Activated T-helper 1 cell treated with anti-CD3 and anti-CD28 coated beads, Interleukin-2, amount 50 U/mL, for 16 hours (primary cell): Measurements from ENCODE around the gene ZBTB40.

Experiments
- DNase-seq, 2 donors: peaks; one replicate each; pipeline ENCODE4 v3.0.0-alpha.2; 2020; ENCODE audit warnings: low read depth in 1 of 2, low spot score in 1 of 2

The ZBTB40 gene

DNA sequence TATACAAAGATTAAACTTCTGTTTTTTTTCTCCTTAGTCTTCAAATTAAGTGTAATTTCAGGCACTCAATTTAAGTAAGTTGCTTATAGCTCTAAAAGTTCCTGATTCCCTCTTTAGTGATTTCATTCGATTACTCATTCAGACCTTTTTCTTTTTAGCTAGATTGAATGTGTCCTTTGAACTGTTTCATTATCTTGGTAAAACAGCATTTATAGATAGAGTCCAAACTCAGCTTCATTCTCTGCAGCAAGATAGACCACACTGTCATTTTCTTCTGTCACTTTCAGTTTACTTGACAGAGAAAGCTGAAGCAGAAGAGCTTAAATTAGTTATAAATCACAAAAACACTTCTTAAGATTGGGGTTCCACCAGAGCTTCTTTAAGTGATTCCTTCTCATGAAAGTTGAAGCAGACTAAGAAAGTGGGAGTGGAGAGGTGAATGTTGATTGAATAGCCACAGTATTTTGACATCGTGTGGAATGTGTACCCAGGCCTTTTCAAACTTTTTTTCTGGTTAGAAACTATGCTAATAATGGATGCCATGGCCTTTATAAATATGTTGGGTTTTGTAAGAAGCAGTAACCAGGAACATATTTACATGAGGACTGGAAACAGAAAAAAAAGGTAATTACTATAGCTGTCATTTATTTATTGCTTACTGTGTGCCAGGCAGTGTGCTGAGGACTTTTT is 52.2 kb downstream of the ZBTB40 start:
- no peak for DNase-seq

DNA sequence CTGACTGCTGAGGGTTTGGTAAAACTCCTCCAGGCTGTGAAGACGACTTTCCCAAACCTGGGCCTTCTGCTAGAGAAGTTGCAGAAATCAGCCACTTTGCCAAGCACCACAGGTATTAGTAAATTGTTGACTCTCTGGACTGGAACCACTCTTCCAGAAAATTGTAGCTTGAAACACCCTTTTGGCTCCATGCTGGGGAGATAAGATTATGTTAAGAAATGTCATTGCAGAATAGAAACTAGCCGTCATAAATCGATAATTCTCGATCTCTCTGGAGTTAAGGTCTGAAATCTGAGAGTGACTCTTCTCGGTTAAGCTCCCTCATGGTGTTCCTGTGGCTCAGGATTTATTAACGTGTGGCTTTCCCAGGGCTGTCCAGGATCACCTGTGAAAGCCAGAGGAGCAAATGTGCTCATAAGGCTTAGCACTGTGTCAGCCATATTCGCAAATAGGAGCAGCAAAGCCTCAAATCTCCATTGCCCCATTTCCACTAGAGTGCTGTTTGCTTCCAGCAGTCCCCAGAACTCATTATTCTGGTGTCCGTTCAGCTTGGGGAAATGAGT is 54.6 kb downstream of the ZBTB40 start:
- no peak for DNase-seq

DNA sequence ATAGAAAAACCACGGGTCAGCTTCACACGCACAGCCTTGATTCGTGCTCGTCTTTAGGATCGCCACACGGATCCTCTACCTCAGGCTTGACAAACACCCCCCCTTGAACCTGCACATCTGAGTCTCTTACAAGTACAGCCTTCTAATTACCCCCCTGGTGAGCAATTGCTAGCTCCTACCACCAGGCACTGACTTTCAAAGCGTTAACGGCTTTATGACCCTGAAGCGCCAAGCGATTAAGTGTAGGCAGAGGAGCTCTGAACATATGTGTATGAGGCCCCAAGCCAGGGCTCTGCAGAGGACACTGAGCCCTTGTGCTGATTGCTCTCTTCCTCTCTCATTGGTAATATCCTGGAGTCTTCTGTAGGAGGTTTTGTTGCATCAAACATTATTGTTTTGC is 55.9 kb downstream of the ZBTB40 start:
- no peak for DNase-seq

DNA sequence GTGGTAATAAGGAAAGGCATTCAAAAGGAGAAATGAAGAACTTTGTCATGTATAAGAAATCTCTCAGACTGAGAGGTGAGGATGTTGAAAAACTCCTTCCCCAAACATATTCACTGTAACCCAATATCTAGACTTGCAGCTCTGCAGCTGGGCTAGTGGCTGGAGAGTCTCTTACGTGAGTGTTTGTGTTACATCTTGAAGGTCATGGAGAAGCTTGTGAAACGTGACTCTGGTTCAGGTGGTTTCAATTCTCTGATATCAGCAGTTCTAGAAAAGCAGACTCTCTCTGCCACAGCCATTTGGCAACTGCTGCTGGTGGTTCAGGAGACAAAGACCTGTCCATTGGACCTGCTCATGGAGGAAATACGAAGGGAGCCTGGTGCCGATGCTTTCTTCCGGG is 56.7 kb downstream of the ZBTB40 start:
- no peak for DNase-seq

DNA sequence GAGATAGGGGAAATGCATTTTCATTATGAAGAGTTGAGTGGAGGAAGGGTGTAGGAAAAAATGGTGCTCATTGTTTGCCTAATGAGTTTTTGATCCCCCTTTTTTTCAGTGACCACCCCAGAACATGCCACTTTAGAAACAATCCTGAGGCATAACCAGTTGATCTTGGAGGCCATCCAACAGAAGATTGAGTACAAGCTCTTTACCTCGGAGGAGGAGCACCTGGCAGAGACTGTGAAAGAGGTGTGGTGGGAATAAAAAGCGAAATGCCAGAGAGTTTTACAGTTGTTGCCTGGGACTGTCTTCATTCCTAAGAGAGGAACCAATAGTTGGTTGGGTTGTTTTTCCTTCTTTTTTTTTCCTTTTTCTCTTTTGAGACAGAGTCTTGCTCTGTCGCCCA is 57.3 kb downstream of the ZBTB40 start:
- DNase-seq = no peak

DNA sequence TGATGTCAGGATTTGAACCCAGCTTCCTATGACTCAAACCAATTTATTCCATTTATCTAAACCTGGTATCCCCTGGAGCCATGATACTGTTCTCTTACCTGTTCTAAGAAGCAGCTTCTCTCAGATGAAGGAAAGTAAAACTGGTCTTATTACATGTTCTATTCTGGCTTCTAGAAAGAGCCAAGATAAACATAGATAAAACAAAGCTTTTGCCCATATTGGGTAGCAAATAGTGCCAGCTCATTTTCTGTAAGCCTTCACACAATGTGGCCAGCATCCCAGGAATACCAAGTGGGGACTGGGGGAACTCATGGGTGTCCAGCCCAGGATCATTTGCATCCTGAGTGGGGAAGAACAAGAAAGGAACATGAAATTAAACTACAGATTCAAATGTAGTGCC is 58.2 kb downstream of the ZBTB40 start:
- DNase-seq = no peak

DNA sequence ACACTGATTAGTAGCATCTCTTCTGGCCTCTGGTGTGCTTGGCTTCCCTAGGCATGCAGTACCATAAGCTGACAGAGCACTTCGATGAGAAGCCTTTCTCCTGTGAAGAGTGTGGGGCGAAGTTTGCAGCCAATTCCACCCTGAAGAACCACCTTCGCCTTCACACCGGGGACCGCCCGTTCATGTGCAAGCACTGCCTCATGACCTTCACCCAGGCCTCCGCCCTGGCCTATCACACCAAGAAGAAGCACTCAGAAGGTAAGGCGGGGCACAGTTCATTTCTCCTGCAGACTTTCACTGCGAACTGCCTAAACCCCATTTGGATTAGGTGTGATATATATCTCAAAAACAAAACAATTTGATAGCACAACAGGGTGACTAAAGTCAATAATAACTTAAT is 61.2 kb downstream of the ZBTB40 start:
- DNase-seq = no peak

DNA sequence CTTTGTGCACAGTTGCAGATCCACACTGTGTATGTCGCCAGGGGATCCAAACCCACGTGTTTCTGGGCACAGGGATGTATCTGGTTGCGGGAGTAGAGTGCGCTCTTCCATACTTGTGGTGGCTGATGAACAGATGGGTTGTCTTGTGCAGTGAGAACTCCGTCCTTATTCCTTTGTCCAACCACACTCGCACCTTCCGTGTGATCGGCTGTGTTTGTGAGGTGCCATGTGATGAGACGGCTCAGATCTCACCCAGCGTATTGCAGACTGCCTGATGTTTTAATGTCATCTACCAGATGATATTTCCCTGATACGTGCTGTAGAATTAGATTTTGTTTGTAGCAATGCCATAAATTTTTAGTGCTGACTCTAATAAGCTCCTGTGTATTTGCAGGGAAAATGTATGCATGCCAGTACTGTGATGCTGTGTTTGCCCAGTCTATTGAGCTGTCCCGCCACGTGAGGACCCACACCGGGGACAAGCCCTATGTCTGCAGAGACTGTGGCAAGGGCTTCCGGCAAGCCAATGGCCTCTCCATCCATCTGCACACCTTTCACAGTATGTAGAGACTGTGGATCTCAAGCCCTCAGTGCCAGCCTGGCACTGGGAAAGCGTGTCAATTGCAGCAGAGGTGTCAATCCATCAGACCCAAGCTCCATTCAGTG is 65.4 kb downstream of the ZBTB40 start:
- DNase-seq = no peak

DNA sequence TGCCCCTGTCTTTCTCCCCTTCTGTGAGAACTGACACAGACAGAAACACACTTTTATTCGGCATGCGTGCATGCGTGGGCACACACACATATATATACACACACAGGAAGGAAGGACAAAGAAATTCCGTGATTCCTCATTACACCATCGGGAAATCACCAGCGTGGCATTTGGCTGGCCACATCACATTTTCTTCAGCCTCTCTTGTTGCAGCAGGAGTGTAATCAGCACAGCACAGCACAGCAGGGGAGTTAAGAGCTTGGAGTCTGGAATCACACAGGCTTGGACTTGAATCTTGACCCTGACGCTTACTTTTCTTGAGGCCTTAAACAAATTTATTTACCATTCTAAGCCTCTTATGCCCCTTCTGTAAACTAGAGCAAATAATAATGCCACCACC is 66.3 kb downstream of the ZBTB40 start:
- no peak for DNase-seq

DNA sequence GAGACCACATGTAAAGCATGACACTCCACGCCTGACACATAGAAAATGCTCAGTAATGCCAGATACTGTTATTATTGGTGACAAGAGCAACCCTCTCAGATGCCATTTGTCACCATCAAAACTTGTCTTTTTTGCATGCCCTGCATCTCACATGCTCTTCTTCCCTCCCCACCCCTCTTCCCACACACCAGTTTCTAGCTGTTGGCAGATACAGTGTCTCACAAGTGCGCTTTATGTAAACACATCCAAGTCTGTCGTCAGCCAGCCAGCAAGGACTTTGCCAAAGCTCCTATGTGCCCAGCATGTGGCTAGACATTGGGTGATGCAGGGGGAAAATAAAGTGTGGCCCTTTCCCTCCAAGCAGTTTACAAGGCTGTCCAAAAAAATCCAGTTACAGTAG is 66.7 kb downstream of the ZBTB40 start:
- DNase-seq = no peak

DNA sequence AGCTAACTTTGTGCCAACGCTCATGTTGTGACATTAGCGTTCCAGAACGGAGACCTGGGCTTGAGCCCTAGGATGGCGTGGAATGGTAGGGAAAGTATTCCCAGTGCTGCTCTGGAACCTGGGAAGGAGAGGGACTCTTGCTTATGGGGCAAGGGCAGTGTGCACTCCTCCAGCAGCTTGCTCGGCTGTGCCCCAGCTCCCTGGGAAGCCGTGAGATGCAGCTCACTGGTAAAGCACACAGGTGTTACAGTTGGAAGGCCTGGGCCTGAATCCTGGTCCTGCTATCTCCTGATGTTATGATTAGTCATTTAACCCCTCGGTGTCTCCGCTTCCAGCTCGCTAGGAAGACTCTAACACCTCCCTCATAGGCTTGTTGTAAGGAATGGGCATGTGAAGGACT is 69.2 kb downstream of the ZBTB40 start:
- DNase-seq = no peak

DNA sequence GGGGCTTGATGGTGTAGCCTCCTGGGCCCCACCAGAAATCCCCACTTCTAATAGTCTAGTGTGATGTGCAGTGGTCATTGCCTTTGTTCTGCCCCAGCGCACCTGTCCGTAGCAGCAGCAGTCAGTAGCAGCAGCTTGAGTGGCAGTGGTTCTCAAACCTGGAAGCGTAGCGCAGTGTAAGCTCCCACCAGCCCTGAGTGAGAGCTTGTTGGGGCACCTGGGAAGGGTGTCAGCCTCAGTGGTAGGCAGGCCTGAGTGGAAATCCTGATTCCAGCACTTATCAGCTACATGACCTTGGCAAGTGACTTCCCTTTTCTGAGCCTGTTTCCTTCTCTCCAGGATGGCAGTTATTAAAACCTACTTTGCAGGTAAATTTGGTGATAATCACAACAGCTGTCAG is 70.0 kb downstream of the ZBTB40 start:
- no peak for DNase-seq

DNA sequence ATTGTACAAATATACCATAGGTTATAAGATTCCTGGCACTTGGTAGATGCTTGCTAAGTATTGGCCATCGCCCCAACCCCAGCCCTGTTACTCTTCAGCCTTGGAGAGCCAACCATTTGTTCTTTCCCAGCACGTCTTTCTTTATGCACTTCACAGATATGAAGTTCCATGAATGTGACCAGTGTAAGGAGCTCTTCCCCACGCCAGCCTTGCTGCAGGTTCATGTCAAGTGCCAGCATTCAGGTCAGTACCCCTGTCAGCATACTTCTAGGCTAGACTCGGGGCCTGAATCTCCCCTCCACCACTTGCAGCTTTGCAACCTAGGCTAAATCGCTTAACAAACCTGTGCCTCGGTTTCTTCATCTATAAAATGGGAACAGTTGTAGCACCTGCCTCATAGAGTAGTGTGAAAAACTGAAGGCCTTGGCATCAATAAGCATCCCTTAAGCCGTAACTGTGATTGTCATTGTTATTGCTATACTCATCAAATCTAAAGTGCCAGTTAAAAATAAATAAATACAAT is 70.6 kb downstream of the ZBTB40 start:
- no peak for DNase-seq

DNA sequence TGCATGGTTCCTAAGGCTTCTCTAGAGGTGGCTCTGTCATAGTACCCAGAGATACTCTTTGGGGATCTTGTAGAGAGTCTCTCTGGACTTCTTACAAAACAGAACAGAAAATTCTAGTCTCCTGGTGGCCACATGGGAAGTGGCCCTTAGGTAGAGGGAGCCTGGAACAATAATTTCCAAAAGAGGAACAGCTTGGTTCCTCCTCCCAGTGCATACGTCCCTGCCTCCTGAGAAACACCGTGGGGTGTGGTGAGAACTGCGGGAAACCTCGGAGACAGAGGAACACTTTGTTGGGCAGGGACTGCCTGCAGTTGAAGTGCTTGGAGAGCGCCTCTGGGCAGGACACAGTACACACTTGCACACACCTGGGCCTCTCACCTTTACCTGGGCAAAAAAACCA is 72.8 kb downstream of the ZBTB40 start:
- no peak for DNase-seq

DNA sequence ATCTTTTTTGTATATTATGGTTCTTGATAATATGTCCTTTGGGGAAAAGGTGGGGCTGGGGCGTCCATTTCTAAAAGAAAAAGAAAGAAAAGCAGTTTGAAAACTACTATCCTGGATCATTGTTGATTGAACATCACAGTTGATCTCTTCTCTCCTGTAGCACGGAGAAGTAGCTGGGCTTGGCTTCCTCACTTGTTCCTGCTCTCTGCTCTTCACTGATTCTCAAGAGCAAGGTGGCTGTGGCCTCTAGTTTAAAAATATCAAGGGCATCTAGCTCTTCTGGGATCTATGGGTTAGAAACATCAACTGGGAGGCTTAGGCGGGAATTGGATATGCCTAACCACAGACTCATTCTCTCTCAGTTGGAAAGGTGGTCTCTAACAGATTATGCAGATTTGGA is 73.6 kb downstream of the ZBTB40 start:
- no peak for DNase-seq

DNA sequence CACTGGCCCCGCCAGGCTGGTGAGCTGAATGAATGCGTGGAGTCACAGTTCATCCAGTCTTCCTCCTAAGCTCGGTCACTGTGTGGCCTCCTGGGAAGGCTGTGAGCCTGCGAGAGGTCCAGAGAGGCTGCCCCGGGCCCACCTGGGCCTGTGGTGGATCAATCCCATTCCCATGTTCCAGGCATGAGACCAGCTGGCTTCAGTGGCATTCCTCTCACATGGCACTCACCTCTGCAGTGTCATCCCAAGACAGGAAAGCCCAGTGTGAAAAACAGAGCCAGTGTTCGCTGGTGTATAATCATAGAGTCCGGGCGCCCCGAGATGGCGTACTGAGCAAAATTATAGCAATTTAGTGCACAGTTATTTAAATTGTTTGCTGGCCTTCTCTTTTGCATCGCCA is 74.0 kb downstream of the ZBTB40 start:
- DNase-seq = no peak

DNA sequence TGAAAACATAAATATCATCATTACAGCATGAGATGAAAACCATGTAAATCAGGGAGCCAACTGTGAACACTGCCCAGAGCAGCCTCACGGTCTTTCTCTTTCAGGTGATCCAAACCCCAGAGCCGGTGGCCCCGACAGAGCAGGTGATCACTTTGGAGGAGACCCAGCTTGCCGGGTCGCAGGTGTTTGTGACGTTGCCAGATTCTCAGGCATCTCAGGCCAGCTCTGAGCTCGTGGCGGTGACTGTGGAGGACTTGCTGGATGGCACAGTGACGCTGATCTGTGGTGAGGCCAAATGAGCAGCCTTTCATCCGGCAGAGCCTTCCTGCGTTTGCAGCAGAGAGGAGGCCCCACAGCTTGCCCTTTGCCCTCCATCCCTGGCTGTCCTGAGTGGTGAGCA is 74.4 kb downstream of the ZBTB40 start:
- DNase-seq = no peak

DNA sequence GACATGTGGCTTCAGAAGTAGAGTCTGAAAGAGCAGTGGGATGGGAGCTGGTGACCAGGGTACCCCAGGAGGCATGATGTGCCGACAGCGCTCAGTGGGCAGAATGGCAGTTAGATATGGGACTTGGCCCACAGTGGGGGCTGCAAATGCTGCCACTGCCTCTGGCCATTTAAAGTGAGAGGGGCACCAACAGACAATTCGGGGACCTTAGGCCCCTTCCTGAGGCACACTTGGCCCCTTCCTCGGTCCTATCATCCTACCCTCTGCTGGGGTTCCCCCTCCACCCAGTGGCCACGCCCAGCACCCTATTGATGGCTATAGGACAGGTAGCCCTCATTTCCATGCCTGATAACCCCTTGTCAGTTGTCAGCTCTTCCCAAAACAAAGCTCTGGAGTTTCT is 75.0 kb downstream of the ZBTB40 start:
- DNase-seq = no peak

DNA sequence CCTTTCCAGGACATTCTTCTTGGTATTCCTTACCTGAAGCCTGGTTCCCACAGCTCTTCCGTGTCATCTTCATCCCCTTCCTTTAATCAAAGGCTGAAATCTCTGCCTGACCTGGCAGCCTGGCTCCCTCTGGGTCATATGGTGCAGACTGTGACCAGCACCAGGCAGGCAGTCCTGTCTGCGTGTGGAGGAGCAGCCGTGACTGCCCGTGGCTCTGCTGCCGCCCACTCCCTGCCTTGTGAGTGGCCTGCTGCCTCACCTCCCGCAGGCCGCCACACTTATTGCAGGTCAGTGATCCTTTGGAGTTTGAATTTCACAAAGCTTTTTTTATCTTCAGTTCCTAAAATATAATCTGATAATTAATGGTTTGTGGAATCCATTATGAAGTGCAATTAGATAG is 75.5 kb downstream of the ZBTB40 start:
- no peak for DNase-seq

DNA sequence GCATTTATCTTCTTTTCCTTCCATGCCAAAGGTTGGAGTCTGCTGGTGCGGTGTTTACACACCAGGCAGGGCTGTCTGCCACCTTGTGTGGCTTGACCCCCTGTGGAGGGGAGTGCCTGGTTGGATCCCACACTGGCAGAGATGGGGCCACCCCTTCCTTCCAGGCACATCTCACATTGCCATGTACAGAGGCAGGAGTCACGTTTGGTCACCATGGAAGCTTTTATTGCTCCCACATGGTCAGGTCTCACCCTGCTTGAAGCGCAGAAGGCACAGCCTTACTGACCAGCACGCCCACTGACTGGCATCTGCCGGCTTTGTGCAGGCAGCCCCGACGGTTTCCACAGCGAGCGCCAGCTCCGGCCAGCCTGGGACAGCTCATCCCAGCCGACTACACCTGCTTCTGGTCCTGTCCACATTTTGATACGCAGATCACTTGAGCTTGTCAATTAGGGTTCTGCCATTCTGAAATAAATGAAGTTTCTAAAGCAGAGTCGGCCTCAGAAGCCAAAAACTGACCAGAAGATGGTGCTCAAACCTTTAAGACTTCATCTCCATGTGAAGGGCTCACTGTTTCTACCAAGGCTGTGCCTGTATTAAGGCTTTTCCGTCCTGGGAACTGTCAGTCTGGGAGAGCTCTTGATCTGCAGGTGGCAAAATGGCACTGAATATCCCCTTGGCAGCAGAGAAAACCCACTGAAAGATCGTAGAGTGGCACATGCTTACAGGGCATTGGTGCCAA is 76.1 kb downstream of the ZBTB40 start:
- no peak for DNase-seq

DNA sequence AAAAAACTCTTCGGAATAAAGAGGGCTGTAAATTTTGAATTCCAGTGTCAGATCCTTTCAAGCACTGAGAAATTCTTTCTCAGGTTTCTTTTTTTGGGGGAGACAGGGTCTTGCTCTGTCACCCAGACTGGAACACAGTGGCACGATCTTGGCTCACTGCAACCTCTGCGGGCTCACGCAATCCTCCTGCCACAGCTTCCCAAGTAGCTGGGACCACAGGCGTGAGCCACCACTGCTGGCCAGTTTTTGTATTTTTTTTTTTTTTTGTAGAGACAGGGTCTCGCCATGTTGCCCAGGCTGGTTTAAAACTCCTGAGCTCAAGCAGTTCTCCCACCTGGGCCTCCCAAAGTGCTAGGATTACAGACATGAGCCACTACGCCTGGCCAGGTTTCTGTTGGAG is 76.8 kb downstream of the ZBTB40 start:
- no peak for DNase-seq
